Measurements from ENCODE around the gene PLPP7. TPM values are rescaled to one million over a fixed set of nuclear protein-coding genes. Genes with fewer than 3 reads are reported as not detected.
A peak's percentile ranks its signal among the peaks of the same experiment; 100 is the strongest.
"Not testable (repeated sequence)": the region's sequence is repeated elsewhere in the genome, so short reads cannot be mapped to it uniquely, and the experiment has no call there.

PLPP7 gene
- total RNA-seq, 2 experiments from 2014 or later: 0.11 TPM; not detected in 1

DNA sequence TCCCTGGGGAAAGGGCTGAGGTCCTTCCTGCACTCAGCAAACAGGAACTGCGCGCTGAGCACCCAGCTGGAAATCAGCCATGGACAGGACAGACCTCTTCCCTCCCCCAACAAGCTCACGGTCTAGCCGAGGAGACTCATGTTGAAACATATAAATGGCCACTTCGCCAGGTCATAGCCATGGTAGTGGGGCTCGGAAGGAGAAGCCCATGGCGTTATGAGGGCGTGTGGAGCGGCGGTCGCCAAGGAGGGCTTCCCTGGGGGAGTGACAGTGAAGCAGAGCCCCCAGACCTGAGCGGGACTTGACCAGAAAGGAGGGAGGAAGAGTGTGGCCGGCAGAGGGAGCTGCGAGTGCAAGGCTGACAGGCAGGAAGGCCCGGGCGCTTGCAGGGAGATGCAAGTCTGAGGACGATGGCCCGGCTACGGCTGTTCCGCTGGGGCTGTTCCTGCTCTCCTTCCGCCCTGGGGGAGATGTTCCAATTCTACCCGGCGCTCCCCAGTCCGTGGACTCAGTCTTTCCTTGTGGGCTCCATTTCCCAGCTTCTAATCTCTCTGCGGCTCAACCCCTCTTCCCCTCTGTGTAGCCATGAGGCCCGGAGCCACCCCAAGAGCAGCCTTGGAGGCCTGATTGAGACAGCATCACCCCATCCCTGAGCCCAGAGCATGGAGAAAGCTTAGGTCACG is 60.5 kb downstream of the PLPP7 start:
- H3K36me3 Mint-ChIP-seq (ENCODE audit: low read depth): no peaks in the 10 kb centered on the region
- H3K9me3 Mint-ChIP-seq: no peaks in the 10 kb centered on the region
- H3K27me3 Mint-ChIP-seq: no peaks in the 10 kb centered on the region
- peak overlapping the region; percentile 69 for H3K27ac Mint-ChIP-seq
- H3K4me1 Mint-ChIP-seq (ENCODE audit: low read depth): peaks cover 7% of the 10 kb centered on the region
- POLR2A ChIA-PET: interaction anchor here (0.7 to 1.6 kb wide), 9 partner anchors 13 to 225 kb away, joined by 3 to 8 read pairs (median 4); partner anchors contain the start of gene NUP214
- intact Hi-C loops (cut with micrococcal nuclease): no loop called here
- peak; percentile 95 for DNase-seq
- peak overlapping the region; percentile 38 for H3K4me3 Mint-ChIP-seq
- TF ChIP-seq, protein P1, sequence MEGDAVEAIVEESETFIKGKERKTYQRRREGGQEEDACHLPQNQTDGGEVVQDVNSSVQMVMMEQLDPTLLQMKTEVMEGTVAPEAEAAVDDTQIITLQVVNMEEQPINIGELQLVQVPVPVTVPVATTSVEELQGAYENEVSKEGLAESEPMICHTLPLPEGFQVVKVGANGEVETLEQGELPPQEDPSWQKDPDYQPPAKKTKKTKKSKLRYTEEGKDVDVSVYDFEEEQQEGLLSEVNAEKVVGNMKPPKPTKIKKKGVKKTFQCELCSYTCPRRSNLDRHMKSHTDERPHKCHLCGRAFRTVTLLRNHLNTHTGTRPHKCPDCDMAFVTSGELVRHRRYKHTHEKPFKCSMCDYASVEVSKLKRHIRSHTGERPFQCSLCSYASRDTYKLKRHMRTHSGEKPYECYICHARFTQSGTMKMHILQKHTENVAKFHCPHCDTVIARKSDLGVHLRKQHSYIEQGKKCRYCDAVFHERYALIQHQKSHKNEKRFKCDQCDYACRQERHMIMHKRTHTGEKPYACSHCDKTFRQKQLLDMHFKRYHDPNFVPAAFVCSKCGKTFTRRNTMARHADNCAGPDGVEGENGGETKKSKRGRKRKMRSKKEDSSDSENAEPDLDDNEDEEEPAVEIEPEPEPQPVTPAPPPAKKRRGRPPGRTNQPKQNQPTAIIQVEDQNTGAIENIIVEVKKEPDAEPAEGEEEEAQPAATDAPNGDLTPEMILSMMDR (IDR thresholded peaks at IDR 0.05): peak; percentile 81
- CTCF ChIA-PET: interaction anchor here (0.6 to 4.1 kb wide), 62 partner anchors 9 to 407 kb away, joined by 3 to 30 read pairs (median 4); partner anchors contain the start of genes NUP214 and POMT1
- ATAC-seq: peak; percentile 99

- H3K36me3 Mint-ChIP-seq (ENCODE audit: low read depth); intact Hi-C loops (cut with micrococcal nuclease); H3K9me3 Mint-ChIP-seq; DNase-seq; H3K27ac Mint-ChIP-seq; H3K27me3 Mint-ChIP-seq; H3K4me3 Mint-ChIP-seq; ATAC-seq: not testable (repeated sequence)
- H3K4me1 Mint-ChIP-seq (ENCODE audit: low read depth): peaks cover 19% of the 10 kb centered on the region
- ChIA-PET POLR2A (interaction anchor here (0.6 kb wide), 1 partner anchor 143 kb away, joined by 3 read pairs; no protein-coding TSS in a partner anchor), CTCF (interaction anchor here (1.0 kb wide), 1 partner anchor 20 kb away, joined by 3 read pairs; no protein-coding TSS in a partner anchor)
Observed at GRCh38 chr9:131356479-131356878, 67.0 kb downstream of the PLPP7 start.

DNA sequence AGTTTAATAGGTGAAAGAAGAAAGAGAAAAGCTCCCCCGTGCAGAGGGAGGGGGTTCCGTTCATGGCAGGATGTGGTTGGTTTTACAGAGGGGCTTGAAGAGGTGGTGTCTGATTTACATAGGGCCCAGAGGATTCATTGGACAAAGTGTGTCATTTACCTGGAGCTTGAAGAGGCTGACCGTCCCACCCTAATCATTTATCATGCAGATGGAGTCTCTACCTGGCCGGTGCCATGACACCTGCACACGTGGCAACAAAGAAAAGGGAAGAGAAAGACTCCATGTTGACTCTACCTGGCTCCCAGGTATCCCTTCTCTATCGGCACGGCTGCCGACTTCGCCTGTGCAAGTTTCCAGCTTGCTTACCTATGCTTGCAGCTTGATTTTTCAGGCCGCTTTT is 69.0 kb downstream of the PLPP7 start:
- peak; percentile 8 for DNase-seq
- Mint-ChIP-seq H3K4me3 (peak overlapping the region; percentile 47), H3K27me3 (no peaks in the 10 kb centered on the region), H3K9me3 (no peaks in the 10 kb centered on the region), H3K4me1 (ENCODE audit: low read depth) (peaks cover 23% of the 10 kb centered on the region), H3K36me3 (ENCODE audit: low read depth) (no peaks in the 10 kb centered on the region), H3K27ac (peak overlapping the region; percentile 71)
- POLR2A ChIA-PET: interaction anchor here (0.7 to 2.9 kb wide), 4 partner anchors 14 to 140 kb away, joined by 3 to 13 read pairs (median 4); no protein-coding TSS in a partner anchor
- intact Hi-C loops (cut with micrococcal nuclease): no loop called here
- peak; percentile 34 for ATAC-seq
- TF ChIP-seq, protein P1 (IDR thresholded peaks at IDR 0.05): no peak
- CTCF ChIA-PET: interaction anchor here (0.9 to 6.6 kb wide), 3 partner anchors 8 to 201 kb away, joined by 4 to 26 read pairs (median 4); no protein-coding TSS in a partner anchor

Other genes with a start within 250 kb of the PLPP7 start
- gene AIF1L, start 193.2 kb upstream of the PLPP7 start, total RNA-seq: 1 to 10 TPM in 1 of 2 experiments, under 1 TPM in 1; 0.72 to 1.9 TPM
- gene NUP214, start 164.1 kb upstream of the PLPP7 start, total RNA-seq: 10 to 100 TPM; 57.6 to 58.3 TPM
- 10 to 100 TPM; 36.2 to 39.8 TPM for gene FAM78A, start 13.2 kb upstream of the PLPP7 start, total RNA-seq
- 100 to 1,000 TPM; 134 to 141 TPM for gene PRRC2B, start 104.4 kb downstream of the PLPP7 start, total RNA-seq
- 10 to 100 TPM; 30.2 to 35.9 TPM for gene POMT1, start 213.2 kb downstream of the PLPP7 start, total RNA-seq
- 10 to 100 TPM; 16.7 to 22.1 TPM for gene UCK1, start 241.5 kb downstream of the PLPP7 start, total RNA-seq

Data from activated CD8-positive, alpha-beta T cell treated with anti-CD3 and anti-CD28 coated beads for 36 hours (primary cell).